HEK293 (cell line): ENCODE data around the gene CPEB4.
A peak's percentile ranks its signal among the peaks of the same experiment; 100 is the strongest.

Experiments
- CTCF ChIA-PET: fragments of 350-600 bp; formaldehyde crosslinking; extraction: SDS; loops from one replicate; lab custom pipeline; 2021; ENCODE audit warnings: antibody characterized with exemption; lab: Yijun Ruan, JAX
- POLR2A ChIA-PET: fragments of 300-600 bp; formaldehyde crosslinking; extraction: SDS; loops from one replicate; lab custom pipeline; 2020; ENCODE audit warnings: antibody characterized with exemption, inconsistent platforms; lab: Yijun Ruan, JAX
- H3K27ac ChIP-seq: fragments of 200-500 bp; sonication (Bioruptor generic); 2 replicates; pipeline ENCODE4 v1.5.1; 2014; ENCODE audit warnings: low read depth, low read length, control low read depth, inconsistent platforms; ENCODE audit errors: extremely low read depth
- H3K36me3 ChIP-seq, 2 experiments: fragments of 200-500 bp in 1 of 2; sonication (Bioruptor generic) in 1 of 2; 1 replicate in 1 of 2; 2 replicates in 1 of 2; pipeline ENCODE4 v1.5.1; 2014 to 2017; ENCODE audit warnings: inconsistent platforms in 2 of 2, low read length in 2 of 2; ENCODE audit not compliant: control insufficient read depth in 2 of 2, insufficient read depth in 1 of 2
- H3K4me1 ChIP-seq: fragments of 200-500 bp; sonication (Bioruptor generic); 2 replicates; pipeline ENCODE4 v1.5.1; 2014; ENCODE audit warnings: mild to moderate bottlenecking, low read length, inconsistent platforms; ENCODE audit not compliant: control insufficient read depth, insufficient read depth
- H3K4me3 ChIP-seq: 2 replicates; pipeline ENCODE4 v1.5.1; 2011; ENCODE audit warnings: low read depth, mild to moderate bottlenecking, control low read depth, low read length, moderate library complexity
- H3K9me3 ChIP-seq: fragments of 200-500 bp; sonication (Bioruptor generic); 2 replicates; pipeline ENCODE4 v1.5.1; 2014; ENCODE audit warnings: low read depth, low read length, inconsistent platforms; ENCODE audit not compliant: control insufficient read depth, insufficient read depth
- AEBP2 ChIP-seq: fragments of 450-650 bp; formaldehyde crosslinking; IDR thresholded peaks from 2 replicates; pipeline ENCODE4 v1.5.1; 2016; ENCODE audit warnings: missing biosample characterization, missing genetic modification characterization, borderline replicate concordance
- FEZF1 ChIP-seq: fragments of 450-650 bp; formaldehyde crosslinking; IDR thresholded peaks from 2 replicates; pipeline ENCODE4 v1.5.1; 2016; ENCODE audit warnings: missing biosample characterization, missing genetic modification characterization
- GLIS1 ChIP-seq: fragments of 450-650 bp; formaldehyde crosslinking; IDR thresholded peaks from 2 replicates; pipeline ENCODE4 v1.5.1; 2016; ENCODE audit warnings: missing biosample characterization, missing genetic modification characterization
- KLF7 ChIP-seq: fragments of 450-650 bp; formaldehyde crosslinking; IDR thresholded peaks from 2 replicates; pipeline ENCODE4 v1.5.1; 2016; ENCODE audit warnings: missing biosample characterization, missing genetic modification characterization, borderline replicate concordance
- PRDM2 ChIP-seq: fragments of 450-650 bp; formaldehyde crosslinking; IDR thresholded peaks from 2 replicates; pipeline ENCODE4 v1.5.1; 2016; ENCODE audit warnings: missing biosample characterization, missing genetic modification characterization, borderline replicate concordance
- SP2 ChIP-seq: fragments of 450-650 bp; formaldehyde crosslinking; IDR thresholded peaks from 2 replicates; pipeline ENCODE4 v1.5.1; 2016; ENCODE audit warnings: missing biosample characterization, missing genetic modification characterization
- ZIC2 ChIP-seq: fragments of 450-650 bp; formaldehyde crosslinking; IDR thresholded peaks from 2 replicates; pipeline ENCODE4 v1.5.1; 2016; ENCODE audit warnings: missing biosample characterization, missing genetic modification characterization
- ZNF133 ChIP-seq: fragments of 450-650 bp; formaldehyde crosslinking; IDR thresholded peaks from 2 replicates; pipeline ENCODE4 v1.5.1; 2016; ENCODE audit warnings: missing biosample characterization, missing genetic modification characterization
- ZNF292 ChIP-seq: fragments of 450-650 bp; formaldehyde crosslinking; IDR thresholded peaks from 2 replicates; pipeline ENCODE4 v1.5.1; 2016; ENCODE audit warnings: low read depth, missing biosample characterization, missing genetic modification characterization, borderline replicate concordance
- ZNF560 ChIP-seq: fragments of 450-650 bp; formaldehyde crosslinking; IDR thresholded peaks from 2 replicates; pipeline ENCODE4 v1.5.1; 2017; ENCODE audit warnings: missing biosample characterization, missing genetic modification characterization, borderline replicate concordance
- ZNF610 ChIP-seq: fragments of 450-650 bp; formaldehyde crosslinking; IDR thresholded peaks from 2 replicates; pipeline ENCODE4 v1.5.1; 2016; ENCODE audit warnings: missing biosample characterization, missing genetic modification characterization, borderline replicate concordance
- ZNF677 ChIP-seq: fragments of 450-650 bp; IDR thresholded peaks from 2 replicates; pipeline ENCODE4 v1.5.0; 2018; ENCODE audit warnings: missing biosample characterization, mild to moderate bottlenecking, missing genetic modification characterization, moderate library complexity
- ZNF843 ChIP-seq: fragments of 450-650 bp; formaldehyde crosslinking; IDR thresholded peaks from 2 replicates; pipeline ENCODE4 v1.5.1; 2016; ENCODE audit warnings: missing biosample characterization, missing genetic modification characterization
- TF ChIP-seq, protein P1 (sequence below): fragments of 450-650 bp; formaldehyde crosslinking; IDR thresholded peaks from 2 replicates; pipeline ENCODE4 v1.5.1; 2016; ENCODE audit warnings: missing biosample characterization, missing genetic modification characterization

The CPEB4 gene

GRCh38 chr5:173988554-173989431 is 100.6 kb downstream of the CPEB4 start, which contains the start of gene C5orf47:
Gene C5orf47 (plus strand): TSS chr5:173989170. CDS start chr5:173989264, 94 bp downstream.
- Histone ChIP-seq H3K9me3 (no peaks in the 10 kb centered on the region), H3K36me3 (no peaks in the 10 kb centered on the region), H3K4me3 (no peak within 1 kb of the TSS), H3K4me1 (no peaks in the 10 kb centered on the region), H3K27ac (no peak within 1 kb of the TSS)
- ChIA-PET CTCF (no interaction called here), POLR2A (no interaction called here)
- TF ChIP-seq, protein P1, sequence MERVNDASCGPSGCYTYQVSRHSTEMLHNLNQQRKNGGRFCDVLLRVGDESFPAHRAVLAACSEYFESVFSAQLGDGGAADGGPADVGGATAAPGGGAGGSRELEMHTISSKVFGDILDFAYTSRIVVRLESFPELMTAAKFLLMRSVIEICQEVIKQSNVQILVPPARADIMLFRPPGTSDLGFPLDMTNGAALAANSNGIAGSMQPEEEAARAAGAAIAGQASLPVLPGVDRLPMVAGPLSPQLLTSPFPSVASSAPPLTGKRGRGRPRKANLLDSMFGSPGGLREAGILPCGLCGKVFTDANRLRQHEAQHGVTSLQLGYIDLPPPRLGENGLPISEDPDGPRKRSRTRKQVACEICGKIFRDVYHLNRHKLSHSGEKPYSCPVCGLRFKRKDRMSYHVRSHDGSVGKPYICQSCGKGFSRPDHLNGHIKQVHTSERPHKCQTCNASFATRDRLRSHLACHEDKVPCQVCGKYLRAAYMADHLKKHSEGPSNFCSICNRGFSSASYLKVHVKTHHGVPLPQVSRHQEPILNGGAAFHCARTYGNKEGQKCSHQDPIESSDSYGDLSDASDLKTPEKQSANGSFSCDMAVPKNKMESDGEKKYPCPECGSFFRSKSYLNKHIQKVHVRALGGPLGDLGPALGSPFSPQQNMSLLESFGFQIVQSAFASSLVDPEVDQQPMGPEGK (tag by site-specific recombination): no peak
- TF ChIP-seq, all 188 proteins: peak for 0

- ChIA-PET CTCF (no interaction called here), POLR2A (no interaction called here)
- H3K4me1 ChIP-seq: no peaks in the 10 kb centered on the region
- TF ChIP-seq ZNF677 (tag by site-specific recombination) (no peak), KLF7 (tag by site-specific recombination) (no peak), PRDM2 (no peak), SP2 (no peak)
- H3K4me3 ChIP-seq: no peak overlapping the region
- no peaks in the 10 kb centered on the region for H3K9me3 ChIP-seq
- H3K36me3 ChIP-seq: no peaks in the 10 kb centered on the region
- H3K27ac ChIP-seq: no peak overlapping the region
These were observed 101.4 kb downstream of the CPEB4 start for GRCh38 chr5:173989432-173990082.

DNA sequence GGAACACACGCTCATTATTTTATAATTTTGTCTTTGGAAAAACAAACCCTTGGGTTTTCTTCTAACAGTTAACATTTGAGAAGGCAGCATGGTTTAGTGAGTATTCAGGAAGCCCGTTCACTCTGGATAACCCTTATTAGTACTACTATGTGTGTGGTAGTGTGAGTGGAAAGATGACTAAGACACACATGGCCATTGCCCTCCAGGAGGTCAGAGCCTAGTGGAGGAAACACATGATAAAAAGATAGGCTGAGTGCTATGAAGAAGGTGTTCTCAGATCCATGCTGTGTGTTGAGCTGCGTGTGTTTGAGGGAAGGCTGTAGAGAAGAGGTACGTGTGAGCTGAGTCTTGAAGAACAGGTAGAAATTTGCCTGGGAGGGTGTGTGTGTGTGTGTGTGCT is 109.2 kb downstream of the CPEB4 start:
- Histone ChIP-seq H3K9me3 (no peaks in the 10 kb centered on the region), H3K4me1 (no peaks in the 10 kb centered on the region), H3K4me3 (no peak overlapping the region), H3K27ac (no peak overlapping the region), H3K36me3 (no peaks in the 10 kb centered on the region)
- CTCF ChIA-PET: no interaction called here
- POLR2A ChIA-PET: interaction anchor here (0.6 kb wide), 1 partner anchor 99 kb away, joined by 3 read pairs; no protein-coding TSS in a partner anchor
- TF ChIP-seq ZNF560 (no peak), ZNF292 (tag by site-specific recombination) (no peak), AEBP2 (tag by site-specific recombination) (no peak), ZIC2 (0 out of 2 replicates have a peak, but pooled peaks have one; percentile 19), FEZF1 (tag by site-specific recombination) (no peak), GLIS1 (tag by site-specific recombination) (peak; percentile 79), ZNF610 (tag by site-specific recombination) (no peak), ZNF133 (tag by site-specific recombination) (no peak), ZNF843 (tag by site-specific recombination) (no peak)
